H1 (cell line): ENCODE data around the gene PTPRG. TPM values are rescaled to one million over a fixed set of nuclear protein-coding genes. Genes with fewer than 3 reads are reported as not detected.

Experiments used
- ASH2L ChIP-seq: fragments of 200-600, 300-600 bp; sonication (generic); IDR thresholded peaks from one replicate; pipeline ENCODE4 v1.7.1; 2017; ENCODE audit warnings: low read length
- CBX8 ChIP-seq: fragments of 300-800, 300-1000 bp; sonication (generic); IDR thresholded peaks from 2 replicates; pipeline ENCODE4 v1.7.1; 2016; ENCODE audit warnings: low read depth, low read length, borderline replicate concordance
- CHD7 ChIP-seq: fragments of 300-600 bp; sonication (generic); IDR thresholded peaks from 2 replicates; pipeline ENCODE4 v1.7.1; 2012; ENCODE audit warnings: low read length, moderate library complexity, mild to moderate bottlenecking, inconsistent platforms; ENCODE audit not compliant: insufficient replicate concordance
- CREB1 ChIP-seq: IDR thresholded peaks from 2 replicates; pipeline ENCODE4 v1.6.1; 2012; ENCODE audit warnings: inconsistent platforms
- MAX ChIP-seq: IDR thresholded peaks from 2 replicates; pipeline ENCODE4 v1.6.1; 2012; ENCODE audit warnings: inconsistent platforms
- RAD21 ChIP-seq, 2 experiments: IDR thresholded peaks in 1 of 2; conservative IDR thresholded peaks in 1 of 2; 2 replicates each; pipeline ENCODE4 v1.6.1; 2011; ENCODE audit warnings: low read depth in 2 of 2, low read length in 2 of 2, improper control_type of control experiment in 1 of 2, inconsistent platforms in 1 of 2, mild to moderate bottlenecking in 1 of 2, moderate library complexity in 1 of 2
- RFX5 ChIP-seq: IDR thresholded peaks from 2 replicates; pipeline ENCODE4 v1.6.1; 2011; ENCODE audit warnings: low read depth, low read length, improper control_type of control experiment, borderline replicate concordance
- RNF2 ChIP-seq: fragments of 200-900, 300-1000 bp; sonication (generic); IDR thresholded peaks from 2 replicates; pipeline ENCODE4 v1.7.1; 2016; ENCODE audit warnings: borderline replicate concordance, low read depth, mild to moderate bottlenecking, antibody characterized with exemption, low read length; ENCODE audit not compliant: poor library complexity, severe bottlenecking; ENCODE audit errors: missing control alignments
- polyA plus RNA-seq, 7 experiments: library from polyadenylated mRNA; depleted of rRNA in 3 of 7; stranded (reverse) in 5 of 7; unstranded in 2 of 7; fragments of >200 nt in 5 of 7; fragments of 200-250 nt in 2 of 7; gene quantifications; 1 replicate in 5 of 7; 2 replicates in 1 of 7; 4 replicates in 1 of 7; pipeline versions ENCODE4 v1.2.1 to v1.2.3, GENCODE V29; 2011 to 2013; ENCODE audit warnings: missing spikeins in 2 of 7, mixed read lengths in 2 of 7
- total RNA-seq: library from RNA; stranded (reverse); fragmentation: NEBNext Ultra II Directional; extraction: Animal tissue kit (Norgen Biotek cat#: 25700); gene quantifications from 2 replicates; pipeline ENCODE4 v1.2.1, GENCODE V29; 2021

The PTPRG gene
- total and polyA plus RNA-seq, 2 of the 8 experiments (the other 6 are each of a cell fraction or from before 2014, with no cell fraction given) = 23.3 to 96.2 TPM

GRCh38 chr3:62169906-62170660, 608.7 kb downstream of the PTPRG start (continued):
- TF ChIP-seq RAD21 (IDR thresholded peaks at IDR 0.05 in 1 of 2, conservative IDR thresholded peaks at IDR 0.05 in 1 of 2; ENCODE audit: low read depth in 2 of 2, low read length in 2 of 2) (no peak), MAX (no peak), CREB1 (no peak), RNF2 (no peak), RFX5 (no peak), ASH2L (no peak), CBX8 (no peak), CHD7 (no peak)
